Measurements from ENCODE around the gene MVD.
"Not testable (repeated sequence)": the region's sequence is repeated elsewhere in the genome, so short reads cannot be mapped to it uniquely, and the experiment has no call there.

The MVD gene

DNA sequence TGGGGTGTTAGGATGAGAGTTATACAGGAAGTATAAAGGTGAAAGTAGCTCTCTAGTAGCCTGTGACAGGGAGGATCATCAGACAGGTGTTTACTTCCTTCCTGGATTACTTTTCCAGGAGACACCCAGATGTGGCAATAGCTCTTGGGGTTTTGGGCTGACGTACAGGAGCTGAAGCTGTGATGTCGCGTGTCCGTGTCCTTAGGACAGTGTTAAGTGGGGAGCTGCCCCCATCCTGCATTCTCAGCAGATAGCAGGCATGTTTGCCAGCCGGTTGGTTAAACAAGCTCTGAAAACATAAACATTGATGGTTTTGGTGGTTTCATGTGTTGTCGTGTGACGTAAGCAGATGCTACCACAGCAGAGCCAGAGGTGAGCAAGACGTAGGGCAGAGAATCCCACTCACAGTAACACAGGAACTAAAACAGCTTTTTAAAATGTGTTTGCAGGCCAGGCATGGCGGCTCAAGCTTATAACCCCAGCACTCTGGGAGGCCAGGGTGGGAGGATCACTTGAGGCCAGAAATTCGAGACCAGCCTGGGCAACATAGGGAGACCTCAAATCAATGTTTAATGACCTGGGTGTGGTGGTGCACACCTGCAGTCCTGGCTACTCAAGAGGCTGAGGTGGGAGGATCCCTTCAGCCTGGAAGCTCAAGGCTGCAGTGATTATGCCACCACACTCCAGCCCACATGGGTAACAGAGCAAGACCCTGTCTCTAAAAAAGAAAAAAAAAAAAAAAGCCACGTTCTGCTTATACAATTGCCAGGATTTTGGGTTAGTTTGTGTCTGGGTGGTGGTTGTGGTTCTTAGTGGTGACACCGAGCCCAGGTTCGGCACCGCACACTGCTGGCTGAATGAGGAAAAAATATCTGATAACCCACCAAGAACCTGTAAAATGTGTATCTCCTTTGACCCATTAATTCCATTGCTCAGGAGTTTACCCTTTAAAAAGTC lies 42.8 kb downstream of the MVD start:
- DNase-seq: no peak

DNA sequence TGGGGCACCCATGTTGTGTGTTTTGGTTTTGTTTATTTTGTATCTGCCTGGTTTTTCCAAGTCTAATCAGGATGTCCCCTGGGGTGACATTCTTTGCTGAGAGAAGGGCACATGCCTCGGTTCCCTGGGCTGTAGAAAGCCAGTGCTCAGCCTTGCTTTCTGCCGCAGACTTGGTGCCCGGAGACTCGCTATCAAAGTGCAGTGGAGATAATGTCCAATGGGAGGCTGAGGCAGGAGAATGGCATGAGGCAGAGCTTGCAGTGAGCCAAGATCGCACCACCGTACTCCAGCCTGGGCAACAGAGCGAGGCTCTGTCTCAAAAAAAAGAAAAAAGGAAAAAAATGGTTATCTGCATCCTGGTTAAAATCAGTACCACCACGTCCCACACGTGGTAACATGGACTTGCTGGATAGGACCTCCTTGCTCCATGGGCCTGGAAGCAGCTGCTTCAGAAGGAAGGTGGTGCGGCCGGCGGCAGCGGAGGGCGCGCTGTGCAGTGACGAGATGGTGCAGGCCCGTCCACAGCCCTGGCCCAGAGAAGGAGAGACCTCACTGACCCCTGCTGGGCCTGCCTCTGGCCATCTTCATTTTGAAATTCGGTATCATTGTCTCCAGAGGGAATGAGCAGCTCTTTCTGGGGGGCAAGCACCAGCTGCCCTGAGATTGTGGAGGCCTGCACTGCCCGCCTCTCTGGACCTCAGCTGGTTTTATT lies 43.8 kb downstream of the MVD start:
- DNase-seq: no peak

DNA sequence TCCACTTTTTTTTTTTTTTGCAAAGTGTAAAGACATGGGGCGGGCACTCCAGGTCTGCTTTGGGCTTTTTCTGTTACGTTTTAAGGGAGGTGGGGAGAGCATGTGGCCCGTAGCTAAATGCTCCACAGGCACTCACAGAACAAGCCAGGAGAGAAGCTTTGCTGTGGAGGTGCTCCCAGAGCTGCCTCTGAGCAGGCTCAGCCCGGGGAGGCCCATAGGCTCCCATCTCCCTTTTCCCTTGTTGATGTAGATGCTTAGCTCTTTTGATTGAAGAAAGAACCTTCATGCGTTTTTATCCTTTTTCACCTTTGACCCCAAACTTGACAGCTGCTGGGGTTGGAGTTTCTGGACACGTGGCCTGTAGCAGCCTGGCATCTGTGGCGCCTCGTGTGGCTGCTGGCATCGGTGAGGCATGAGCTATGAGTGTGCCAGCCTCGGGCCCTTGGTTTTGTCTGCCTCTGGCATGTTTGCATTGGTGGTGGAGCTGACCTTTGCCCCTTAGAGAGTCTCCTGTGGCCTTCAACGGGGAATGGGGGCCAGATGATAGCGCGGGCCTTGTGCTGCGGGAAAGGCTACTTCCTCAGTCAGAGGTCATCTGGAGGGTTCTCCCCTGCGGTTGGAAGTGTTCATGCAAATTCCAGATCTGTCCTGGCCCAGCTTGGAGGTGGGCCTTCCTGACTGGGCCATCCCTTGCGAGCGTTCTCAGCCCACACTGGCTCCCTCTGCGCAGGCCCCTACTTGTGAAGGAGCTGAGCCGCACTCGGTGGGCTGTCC lies 44.5 kb downstream of the MVD start:
- no peak for DNase-seq

DNA sequence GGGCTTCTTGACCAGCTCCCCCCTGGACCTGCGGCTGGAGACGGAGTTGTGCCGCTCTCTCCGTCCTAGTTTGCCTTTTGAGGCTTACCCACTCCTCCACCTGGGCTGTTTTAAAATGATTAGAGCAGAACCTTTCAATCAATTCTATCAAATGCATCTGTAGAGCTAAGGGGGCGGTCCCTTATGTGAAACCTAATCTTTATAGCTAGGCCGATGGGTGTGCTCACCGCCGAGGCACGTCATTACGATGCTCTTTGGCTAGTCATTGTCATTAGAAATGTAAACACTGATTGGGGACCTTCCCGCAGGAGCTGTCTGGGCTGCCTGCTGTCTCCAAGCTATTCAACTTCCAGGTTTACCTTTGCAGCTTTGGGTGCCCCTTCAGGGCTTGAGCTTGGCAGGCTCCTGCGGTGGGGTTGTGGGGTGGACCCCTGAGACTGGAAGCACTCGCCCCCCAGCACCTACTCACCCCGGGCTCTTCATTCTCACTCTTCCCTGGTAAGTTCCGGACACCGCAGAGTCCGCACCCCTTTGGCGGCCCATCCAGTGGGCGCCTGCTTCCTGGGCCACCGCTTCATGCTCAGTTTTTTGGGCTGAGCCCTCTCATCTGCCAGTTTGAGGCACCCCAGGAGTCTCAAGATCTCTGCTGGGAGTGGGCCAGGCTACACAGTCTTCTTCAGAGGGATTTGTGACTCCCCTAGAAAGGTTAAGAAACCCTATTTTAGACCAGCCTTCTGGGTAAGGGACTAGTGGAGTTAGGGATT lies 45.4 kb downstream of the MVD start:
- no peak for DNase-seq

DNA sequence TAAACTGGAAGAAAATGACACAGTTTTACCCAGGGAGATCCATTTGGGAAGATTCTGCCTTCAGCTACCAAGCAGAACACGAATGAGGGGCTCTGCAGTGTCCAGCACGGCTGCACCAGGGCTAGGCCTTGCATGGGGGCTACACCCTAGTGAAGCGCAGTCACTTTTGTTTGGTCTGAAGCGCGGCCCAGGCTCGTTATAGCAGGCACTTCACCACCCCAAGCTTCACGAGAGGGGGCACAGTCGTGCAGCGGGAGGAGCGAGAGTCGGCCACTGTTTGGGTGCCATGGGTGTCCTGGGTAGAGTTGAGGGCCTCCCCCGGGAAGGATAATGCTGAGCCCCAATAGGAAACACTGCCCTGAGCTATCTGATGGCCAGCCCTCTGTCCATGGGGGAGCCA lies 46.2 kb downstream of the MVD start:
- DNase-seq: no peak

DNA sequence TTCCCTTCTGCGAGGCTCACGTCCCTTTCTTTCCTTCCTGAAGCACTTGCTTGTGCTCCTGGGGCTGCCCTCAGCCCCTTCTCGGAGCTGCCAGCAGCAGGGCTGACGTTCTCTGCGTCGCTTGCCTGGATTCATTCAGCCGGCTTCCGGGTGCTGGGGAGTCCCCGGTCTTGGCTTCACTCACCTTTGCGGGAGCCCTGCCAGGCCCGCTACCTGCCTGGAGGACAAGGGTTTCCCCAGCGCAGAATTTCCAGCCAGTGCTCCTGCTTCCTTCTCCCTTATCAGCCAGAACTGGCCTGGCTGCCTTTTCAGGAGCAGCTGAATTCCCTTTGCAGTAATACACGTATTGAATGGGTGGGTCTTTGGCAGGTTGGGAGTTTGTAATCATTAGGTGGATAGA lies 46.6 kb downstream of the MVD start:
- no peak for DNase-seq

DNA sequence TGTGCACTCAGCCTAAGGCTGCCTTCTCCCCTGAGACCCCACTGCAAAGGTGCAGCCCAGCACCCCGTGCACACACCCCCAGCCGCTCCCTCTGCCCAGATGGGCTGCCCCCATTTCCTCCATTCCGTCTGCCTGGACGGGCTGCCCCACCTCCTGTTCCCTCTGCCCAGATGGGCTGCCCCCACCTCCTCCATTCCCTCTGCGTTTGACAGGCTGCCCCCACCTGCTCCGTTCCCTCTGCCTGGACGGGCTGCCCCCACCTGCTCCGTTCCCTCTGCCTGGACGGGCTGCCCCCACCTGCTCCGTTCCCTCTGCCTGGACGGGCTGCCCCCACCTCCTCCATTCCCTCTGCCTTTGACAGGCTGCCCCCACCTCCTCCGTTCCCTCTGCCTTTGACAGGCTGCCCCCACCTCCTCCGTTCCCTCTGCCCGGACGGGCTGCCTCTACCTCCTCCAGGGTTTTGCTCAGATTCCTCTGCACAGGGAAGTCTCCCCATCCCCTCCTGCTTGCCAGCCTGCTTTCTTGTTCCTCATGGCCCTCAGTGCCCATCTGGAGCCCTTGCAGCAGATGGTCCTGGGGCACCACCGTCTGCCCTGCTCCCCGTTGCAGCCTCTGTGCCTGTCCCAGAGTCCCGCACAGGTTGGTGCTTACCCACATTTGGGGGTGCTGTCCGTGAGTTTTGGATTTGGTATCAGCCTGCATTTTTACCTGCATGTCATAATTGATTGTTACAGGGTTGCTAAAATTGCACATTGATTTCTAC lies 47.9 kb downstream of the MVD start:
- no peak for DNase-seq

DNA sequence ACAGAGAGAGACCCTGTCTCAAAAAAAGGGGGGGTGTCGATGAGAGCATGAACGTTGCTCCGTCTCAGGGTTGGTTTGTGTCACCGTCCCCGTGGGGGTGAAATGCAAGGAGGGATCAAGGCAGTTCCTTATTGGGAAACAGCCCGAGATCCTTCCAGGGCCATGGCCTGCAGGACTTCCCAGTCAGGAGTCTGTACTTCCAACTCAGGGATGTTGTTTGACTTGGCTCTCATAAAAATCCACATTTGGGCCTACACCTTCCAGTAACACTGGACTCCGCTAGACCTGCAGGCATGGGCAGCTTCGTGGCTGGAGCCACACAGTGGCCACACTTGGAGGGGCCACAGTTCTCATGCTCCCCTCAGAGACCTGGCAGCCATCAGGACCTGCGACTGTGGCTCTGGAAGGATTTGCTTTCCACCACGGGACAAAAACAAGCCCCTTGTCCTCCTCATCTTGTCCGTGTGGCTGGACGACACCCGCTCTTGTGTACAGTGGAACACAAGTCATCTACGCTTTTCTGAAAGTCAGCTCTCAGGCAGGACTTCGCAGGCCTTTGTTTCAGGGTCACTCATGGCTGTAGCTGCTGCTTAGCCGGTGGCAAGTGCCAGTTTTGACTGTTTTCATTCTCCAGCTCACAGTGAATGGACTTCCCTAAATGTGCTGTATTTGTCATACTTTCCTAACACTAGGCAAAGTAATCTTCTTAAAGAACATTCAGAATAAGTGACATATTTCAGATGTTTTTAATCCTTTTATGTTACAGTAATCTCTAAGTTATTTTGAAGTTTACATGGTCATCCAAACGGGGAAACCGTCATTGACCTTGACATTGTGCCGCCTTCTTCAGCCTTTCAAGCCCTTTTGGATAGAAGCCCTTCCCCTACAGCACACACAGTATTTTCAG lies 48.7 kb downstream of the MVD start:
- no peak for DNase-seq

DNA sequence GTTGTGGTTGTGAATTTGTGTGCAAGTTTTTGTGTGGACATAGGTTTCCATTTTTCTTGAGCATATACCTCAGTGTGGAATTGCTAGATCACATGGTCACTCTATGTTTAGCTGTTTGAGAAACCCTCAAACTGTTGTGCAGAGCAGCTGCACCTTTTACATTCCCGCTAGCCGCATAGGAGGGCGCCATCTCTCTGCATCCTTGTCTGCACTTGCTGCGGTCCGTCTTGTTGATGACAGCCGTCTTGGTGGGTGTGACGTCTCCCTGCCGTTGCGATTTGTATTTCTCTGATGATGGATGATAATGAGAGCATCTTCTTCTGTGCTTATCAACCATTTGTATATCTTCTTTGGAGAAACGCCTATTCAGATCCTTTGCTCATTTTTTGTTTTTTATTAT lies 49.6 kb downstream of the MVD start:
- no peak for DNase-seq

DNA sequence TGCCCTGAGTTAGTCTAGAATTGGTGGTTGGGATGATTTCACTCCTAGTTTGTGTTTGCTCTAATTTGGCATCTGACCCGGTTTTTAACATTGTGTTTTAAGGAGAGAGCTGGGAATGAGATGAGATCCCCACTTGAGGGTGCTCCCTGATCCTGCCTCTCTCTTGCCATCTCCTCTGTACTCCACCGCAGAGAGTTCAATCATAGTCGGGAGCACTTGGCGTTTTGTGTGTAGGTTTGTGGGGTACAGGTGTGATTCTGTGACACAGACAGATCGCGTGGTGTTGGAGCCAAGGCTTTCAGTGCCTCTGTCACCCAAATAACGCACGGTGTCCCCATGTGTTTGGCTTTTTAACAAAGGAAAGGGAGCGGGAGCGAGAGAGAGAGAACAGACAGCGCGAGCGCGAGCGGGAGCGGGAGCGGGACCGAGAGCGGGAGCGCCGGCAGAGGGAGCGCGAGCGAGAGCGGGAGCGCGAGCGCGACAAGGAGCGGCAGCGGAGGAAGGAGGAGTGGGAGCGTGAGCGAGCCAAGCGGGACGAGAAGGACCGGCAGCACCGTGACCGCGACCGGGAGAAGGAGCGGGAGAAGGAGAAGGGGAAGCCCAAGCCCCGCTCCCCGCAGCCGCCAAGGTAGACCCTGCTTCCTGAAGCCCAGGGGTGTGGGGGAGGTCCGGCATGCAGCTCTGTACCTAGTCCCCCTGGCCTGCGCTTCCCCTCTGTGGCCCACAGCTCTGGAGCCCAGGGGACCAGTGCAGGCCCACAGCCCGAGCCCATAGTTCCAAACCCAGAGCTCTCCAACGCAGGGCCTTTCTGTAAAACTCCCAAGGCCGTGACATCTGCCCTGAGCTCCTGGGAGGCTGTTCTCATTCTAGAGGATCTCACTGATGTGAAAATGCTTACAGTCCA lies 51.7 kb downstream of the MVD start:
- no peak for DNase-seq

DNA sequence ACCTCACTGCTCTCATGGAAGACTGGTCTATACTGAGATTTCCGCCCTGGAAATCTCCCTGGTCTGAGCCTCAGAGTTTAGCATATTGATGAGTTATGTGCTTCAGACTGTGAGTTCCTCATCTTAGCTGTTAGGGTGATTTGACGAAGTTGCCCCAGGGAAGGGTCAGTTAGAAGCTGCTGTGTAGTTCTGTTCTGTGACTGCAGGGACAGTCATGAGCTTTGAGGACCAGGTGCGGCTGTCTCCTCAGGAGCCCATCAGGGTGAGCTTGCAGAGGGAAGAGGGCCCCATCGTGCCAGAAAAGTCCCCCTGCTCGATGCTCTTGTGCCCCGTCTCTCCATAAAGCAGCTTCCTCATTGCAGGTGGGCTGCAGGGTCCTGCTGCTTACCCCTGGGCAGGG lies 52.8 kb downstream of the MVD start:
- DNase-seq: no peak

DNA sequence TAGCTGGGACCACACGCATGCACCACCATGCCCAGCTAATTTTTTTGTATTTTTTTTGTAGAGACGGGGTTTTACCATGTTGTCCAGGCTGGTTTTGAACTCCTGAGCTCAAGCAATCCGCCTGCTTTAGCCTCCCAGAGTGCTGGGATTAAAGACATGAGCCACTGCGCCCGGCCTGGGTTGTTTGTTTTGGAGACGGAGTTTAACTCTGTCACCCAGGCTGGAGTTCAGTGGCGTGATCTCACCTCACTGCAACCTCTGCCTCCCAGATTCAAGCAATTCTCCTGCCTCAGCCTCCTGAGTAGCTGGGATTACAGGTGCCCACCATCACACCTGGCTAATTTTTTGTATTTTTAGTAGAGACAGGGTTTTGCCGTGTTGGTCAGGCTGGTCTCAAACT lies 53.5 kb downstream of the MVD start:
- DNase-seq: not testable (repeated sequence)

DNA sequence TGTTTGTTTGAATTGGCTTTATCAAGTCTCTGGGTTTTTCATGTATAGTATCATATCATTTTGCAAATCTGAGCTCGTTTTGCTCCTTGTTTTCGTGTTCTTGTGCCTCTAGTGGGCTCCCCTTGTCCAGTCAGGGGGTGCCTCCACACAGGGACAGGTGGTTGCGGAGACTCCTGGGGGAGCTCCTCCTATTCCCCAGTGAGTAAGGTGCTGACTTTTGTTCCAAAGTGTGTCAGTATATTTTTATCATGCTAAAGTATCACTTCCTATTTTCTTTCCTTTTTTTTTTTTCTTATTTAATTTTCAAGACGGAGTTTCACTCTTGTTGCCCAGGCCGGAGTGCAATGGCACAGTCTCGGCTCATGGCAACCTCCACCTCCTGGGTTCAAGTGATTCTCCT lies 54.8 kb downstream of the MVD start:
- DNase-seq: no peak

DNA sequence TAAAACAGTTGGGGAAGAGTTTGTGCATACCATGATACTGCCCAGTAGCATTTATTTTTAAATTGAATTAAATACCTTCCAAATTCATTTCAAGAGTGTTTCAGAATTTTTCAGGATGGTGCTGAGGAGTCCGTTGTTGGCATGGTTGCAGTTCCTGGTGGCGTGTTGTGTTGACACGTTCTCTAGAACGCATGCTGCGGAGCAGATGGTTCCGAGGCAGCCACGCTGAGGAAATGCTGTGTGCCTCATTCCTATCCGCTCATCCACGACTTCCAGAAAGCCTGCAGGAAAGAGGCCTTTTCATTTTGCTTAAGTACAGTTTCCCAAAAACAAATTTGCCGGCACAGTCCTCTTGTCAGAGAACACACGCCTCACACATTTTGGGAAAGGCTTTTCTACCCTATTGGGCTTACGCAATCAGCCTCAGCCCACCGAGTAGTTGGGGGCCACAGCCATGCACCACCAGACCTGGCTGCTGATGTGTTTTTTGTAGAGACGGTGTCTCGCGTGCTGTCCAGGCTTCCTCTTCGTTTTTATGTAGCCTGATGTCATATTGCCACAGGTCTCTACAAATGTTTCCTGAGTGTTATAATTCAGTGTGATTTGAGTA lies 56.6 kb downstream of the MVD start:
- no peak for DNase-seq

DNA sequence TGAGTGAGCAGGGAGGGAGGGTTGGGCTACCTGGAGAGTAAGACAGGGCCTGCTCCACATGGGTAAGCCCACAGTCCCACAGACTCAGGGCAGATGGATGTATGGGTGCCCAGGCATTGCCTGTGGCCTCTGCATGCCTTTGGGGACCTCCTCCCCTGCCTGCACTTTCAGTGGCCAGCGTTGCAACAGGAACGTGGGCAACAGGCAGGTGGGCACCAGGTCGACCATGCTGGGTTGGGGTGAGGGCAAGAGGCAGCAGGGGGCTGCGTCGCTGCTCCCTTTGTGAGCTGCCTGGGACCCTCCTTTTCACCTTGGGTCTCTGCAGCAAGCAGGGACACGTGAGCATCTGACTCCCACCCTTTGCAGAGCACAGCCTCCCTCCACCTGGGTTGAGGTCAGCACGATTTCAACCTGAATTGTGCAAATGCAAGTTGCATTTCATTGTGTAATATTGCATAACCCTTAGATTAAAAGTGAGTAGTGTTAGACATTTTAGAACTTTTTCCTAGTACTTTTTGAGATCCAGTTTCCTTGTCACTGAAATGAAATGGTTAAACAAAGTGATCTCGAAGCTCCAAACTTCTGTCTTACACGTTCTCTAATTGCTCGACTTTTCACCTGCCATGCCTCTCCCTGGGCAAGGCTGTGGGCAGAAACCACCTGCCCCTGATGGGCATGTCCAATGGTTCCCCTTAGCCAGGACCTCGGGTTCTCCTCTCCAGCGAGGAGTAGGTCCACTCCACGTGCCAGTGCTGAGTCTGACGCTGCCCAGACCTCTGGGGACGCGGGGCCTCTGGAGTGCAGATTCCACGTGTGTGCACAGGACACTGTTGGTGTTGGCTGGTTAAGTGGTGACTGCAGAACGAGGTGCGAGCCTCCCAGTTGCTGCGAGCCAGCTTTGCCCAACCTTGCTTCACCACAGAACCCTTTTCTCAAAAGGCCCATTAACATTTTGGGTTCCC lies 57.4 kb downstream of the MVD start:
- DNase-seq: no peak

DNA sequence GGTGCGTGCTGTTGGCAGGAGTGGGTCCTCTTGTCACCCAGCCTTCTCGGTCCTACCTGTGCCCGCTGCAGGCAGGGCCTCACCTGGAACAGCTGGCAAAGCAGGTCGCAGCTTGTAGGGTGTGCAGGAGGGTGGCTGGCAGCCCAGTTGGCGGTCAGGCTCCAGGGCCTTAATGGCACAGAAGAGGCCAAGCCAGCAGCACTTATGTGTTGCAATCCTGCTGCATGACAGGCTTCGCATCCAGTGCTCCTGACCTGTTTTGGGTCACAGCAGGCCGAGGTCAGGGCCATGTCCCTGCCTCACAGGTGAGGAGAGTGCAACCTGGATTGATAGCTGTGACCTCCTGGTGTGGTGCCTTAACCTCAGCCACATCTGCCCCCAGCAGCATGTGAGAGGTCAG lies 60.8 kb downstream of the MVD start:
- no peak for DNase-seq
